Endothelial cell (in vitro differentiated cells): ENCODE data around the gene EML4. TPM values are rescaled to one million over a fixed set of nuclear protein-coding genes. Genes with fewer than 3 reads are reported as not detected.
A peak's percentile ranks its signal among the peaks of the same experiment; 100 is the strongest.

Source experiments
- DNase-seq: peaks from one replicate; pipeline ENCODE4 v3.0.0; 2021; ENCODE audit warnings: low spot score
- H3K27ac Mint-ChIP-seq: one replicate; pipeline ENCODE4 v1.8.0; 2021; ENCODE audit warnings: mixed read lengths, inconsistent platforms; ENCODE audit not compliant: unreplicated experiment
- H3K27me3 Mint-ChIP-seq: one replicate; pipeline ENCODE4 v1.8.0; 2021; ENCODE audit warnings: mild to moderate bottlenecking, moderate library complexity, mixed read lengths, inconsistent platforms; ENCODE audit not compliant: unreplicated experiment
- H3K36me3 Mint-ChIP-seq: one replicate; pipeline ENCODE4 v1.8.0; 2021; ENCODE audit warnings: mild to moderate bottlenecking, low read depth, mixed read lengths, inconsistent platforms; ENCODE audit not compliant: unreplicated experiment
- H3K4me1 Mint-ChIP-seq: one replicate; pipeline ENCODE4 v1.8.0; 2021; ENCODE audit warnings: mild to moderate bottlenecking, mixed read lengths, inconsistent platforms; ENCODE audit not compliant: unreplicated experiment
- H3K4me3 Mint-ChIP-seq: one replicate; pipeline ENCODE4 v1.8.0; 2021; ENCODE audit warnings: mild to moderate bottlenecking, mixed read lengths, inconsistent platforms; ENCODE audit not compliant: unreplicated experiment
- H3K9me3 Mint-ChIP-seq: one replicate; pipeline ENCODE4 v1.8.0; 2021; ENCODE audit warnings: mixed read lengths, inconsistent platforms; ENCODE audit not compliant: unreplicated experiment
- total RNA-seq: library from RNA; stranded (reverse); fragmentation: NEBNext Ultra II Directional; extraction: Animal tissue kit (Norgen Biotek cat#: 25700); gene quantifications from one replicate; pipeline ENCODE4 v1.2.1, GENCODE V29; 2021; ENCODE audit not compliant: unreplicated experiment
- TF ChIP-seq, protein P1 (sequence below): fragments of 200-600 bp; sonication (generic); IDR thresholded peaks from one replicate; pipeline ENCODE4 v1.5.0; 2021; ENCODE audit warnings: antibody characterized with exemption; ENCODE audit not compliant: unreplicated experiment

Gene EML4
- total RNA-seq, 1 donor from 2014 or later: 49.7 TPM

- no peaks in the 10 kb centered on the region for H3K9me3 Mint-ChIP-seq
- H3K4me3 Mint-ChIP-seq: peak overlapping the region; percentile 3
- TF ChIP-seq, protein P1, sequence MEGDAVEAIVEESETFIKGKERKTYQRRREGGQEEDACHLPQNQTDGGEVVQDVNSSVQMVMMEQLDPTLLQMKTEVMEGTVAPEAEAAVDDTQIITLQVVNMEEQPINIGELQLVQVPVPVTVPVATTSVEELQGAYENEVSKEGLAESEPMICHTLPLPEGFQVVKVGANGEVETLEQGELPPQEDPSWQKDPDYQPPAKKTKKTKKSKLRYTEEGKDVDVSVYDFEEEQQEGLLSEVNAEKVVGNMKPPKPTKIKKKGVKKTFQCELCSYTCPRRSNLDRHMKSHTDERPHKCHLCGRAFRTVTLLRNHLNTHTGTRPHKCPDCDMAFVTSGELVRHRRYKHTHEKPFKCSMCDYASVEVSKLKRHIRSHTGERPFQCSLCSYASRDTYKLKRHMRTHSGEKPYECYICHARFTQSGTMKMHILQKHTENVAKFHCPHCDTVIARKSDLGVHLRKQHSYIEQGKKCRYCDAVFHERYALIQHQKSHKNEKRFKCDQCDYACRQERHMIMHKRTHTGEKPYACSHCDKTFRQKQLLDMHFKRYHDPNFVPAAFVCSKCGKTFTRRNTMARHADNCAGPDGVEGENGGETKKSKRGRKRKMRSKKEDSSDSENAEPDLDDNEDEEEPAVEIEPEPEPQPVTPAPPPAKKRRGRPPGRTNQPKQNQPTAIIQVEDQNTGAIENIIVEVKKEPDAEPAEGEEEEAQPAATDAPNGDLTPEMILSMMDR: no peak
- no peaks in the 10 kb centered on the region for H3K27me3 Mint-ChIP-seq
- H3K4me1 Mint-ChIP-seq: no peaks in the 10 kb centered on the region
- H3K27ac Mint-ChIP-seq: no peak overlapping the region
- H3K36me3 Mint-ChIP-seq: peaks cover 10% of the 10 kb centered on the region
- no peak for DNase-seq
Observed at GRCh38 chr2:42303252-42303651, 134.1 kb downstream of the EML4 start.

GRCh38 chr2:42304059-42304713 is 135.0 kb downstream of the EML4 start:
- TF ChIP-seq, protein P1: no peak
- peaks cover 10% of the 10 kb centered on the region for H3K36me3 Mint-ChIP-seq

DNA sequence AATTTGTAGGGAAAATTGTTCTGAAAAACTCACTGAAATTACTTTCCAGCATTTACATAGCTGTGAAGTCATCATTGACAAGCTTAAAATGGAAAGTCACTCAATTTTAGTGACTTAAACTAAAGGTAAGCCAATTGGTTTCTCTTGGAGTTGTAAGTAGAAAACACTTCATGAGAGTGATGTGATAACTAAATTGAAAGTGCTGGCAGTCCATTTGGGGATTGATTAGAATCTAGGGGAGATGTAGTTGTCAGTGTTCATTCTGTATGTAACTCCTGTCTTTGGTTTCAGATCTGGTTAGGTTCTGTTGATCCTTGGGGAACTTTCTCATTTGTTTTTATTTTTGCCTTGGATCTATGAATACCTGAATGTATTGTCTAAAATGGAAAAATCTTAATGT is 138.0 kb downstream of the EML4 start:
- Mint-ChIP-seq H3K36me3 (peaks cover 10% of the 10 kb centered on the region), H3K9me3 (no peaks in the 10 kb centered on the region), H3K27me3 (no peaks in the 10 kb centered on the region), H3K27ac (no peak overlapping the region), H3K4me3 (no peak overlapping the region), H3K4me1 (no peaks in the 10 kb centered on the region)
- DNase-seq: no peak
- TF ChIP-seq, protein P1: no peak

More at GRCh38 chr2:42304059-42304713, 135.0 kb downstream of the EML4 start:
- no peak overlapping the region for H3K4me3 Mint-ChIP-seq
- H3K9me3 Mint-ChIP-seq: no peaks in the 10 kb centered on the region
- H3K4me1 Mint-ChIP-seq: no peaks in the 10 kb centered on the region
- no peaks in the 10 kb centered on the region for H3K27me3 Mint-ChIP-seq
- DNase-seq: no peak
- no peak overlapping the region for H3K27ac Mint-ChIP-seq

- TF ChIP-seq, protein P1: no peak
- H3K27me3 Mint-ChIP-seq: no peaks in the 10 kb centered on the region
- H3K4me1 Mint-ChIP-seq: no peaks in the 10 kb centered on the region
- H3K27ac Mint-ChIP-seq: peak overlapping the region; percentile 76
- DNase-seq: no peak
- no peaks in the 10 kb centered on the region for H3K9me3 Mint-ChIP-seq
- no peak overlapping the region for H3K4me3 Mint-ChIP-seq
- H3K36me3 Mint-ChIP-seq: peaks cover under 1% of the 10 kb centered on the region
Observed at GRCh38 chr2:42309366-42309765, 140.2 kb downstream of the EML4 start.

- Mint-ChIP-seq H3K27me3 (no peaks in the 10 kb centered on the region), H3K36me3 (no peaks in the 10 kb centered on the region), H3K4me3 (no peak overlapping the region), H3K4me1 (peaks cover 2% of the 10 kb centered on the region), H3K27ac (peak overlapping the region; percentile 76), H3K9me3 (no peaks in the 10 kb centered on the region)
- no peak for DNase-seq
- TF ChIP-seq, protein P1: no peak
Observed at GRCh38 chr2:42310007-42310515, 140.9 kb downstream of the EML4 start.
